ENCODE results near the gene LRP5. TPM values are rescaled to one million over a fixed set of nuclear protein-coding genes. Genes with fewer than 3 reads are reported as not detected.

Gene LRP5
- total RNA-seq, 1 experiment from 2014 or later, result 55.2 TPM

DNA sequence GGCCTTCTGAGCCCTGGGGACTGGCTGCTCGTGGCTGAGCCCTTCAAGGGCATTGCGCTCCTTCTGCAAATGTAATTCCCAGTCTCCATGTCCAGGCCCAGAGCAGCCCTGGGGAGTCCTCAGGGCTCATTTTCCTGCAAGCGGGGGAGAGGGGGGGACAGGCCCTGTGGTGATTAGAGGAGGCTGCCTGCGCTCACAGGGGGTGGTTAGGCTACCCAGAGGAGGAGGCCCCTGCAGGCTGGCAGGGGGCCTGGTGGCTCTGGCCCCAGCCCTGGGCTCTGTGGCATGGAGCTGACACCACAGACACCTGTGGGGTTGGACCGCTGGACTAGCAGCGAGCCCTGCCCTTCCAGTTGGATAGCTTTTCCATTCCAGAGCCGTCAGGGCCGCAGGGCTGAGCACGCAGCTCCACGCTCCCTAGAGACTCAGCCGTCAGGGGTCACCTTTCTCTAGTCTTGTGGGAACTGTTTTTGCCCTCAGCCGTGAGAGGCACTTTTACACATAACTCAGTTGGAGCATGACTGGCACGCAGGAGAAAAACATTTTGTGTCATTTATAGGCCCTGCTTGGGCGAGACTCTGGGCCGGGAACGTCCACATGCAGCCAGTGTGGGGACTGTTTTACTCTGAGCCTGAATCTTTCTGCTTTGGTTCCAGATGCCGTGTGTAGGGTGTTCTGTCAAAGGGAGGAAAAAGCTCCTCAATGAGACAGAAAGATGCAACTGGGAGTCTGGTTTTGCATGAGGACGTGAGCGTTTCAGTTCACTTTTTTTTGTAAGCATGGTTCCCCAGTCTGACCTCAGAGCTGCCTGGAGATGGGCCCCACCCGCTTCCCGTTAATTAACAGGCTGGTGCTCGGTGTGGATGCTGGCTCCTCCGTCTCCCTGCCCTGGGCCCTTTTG lies 58.1 kb downstream of the LRP5 start:
- POLR2A ChIA-PET, result no interaction called here
- Histone ChIP-seq H3K4me2 (ENCODE audit: low read length) (no peak overlapping the region), H3K27ac (ENCODE audit: low read depth, low read length) (no peak overlapping the region), H3K9me2 (ENCODE audit: insufficient read depth) (no peaks in the 10 kb centered on the region), H3K79me2 (ENCODE audit: insufficient read depth, low read length) (no peaks in the 10 kb centered on the region), H2AFZ (ENCODE audit: low read depth, low read length, poor library complexity, severe bottlenecking) (no peak overlapping the region), H3K4me1 (ENCODE audit: control insufficient read depth in 1 of 2, insufficient read depth in 2 of 2, low read length in 2 of 2) (no peaks in the 10 kb centered on the region), H3K27me3 (ENCODE audit: insufficient read depth, low read length) (no peaks in the 10 kb centered on the region), H3K9ac (ENCODE audit: low read length) (no peak overlapping the region), H3K36me3 (ENCODE audit: control insufficient read depth in 1 of 2, insufficient read depth in 2 of 2, low read length in 2 of 2) (peaks cover 3 to 10% of the 10 kb centered on the region in 2 experiments; a peak in 3 of 4 replicates), H3K4me3 (replicated peaks in 1 of 2; ENCODE audit: low read depth in 1 of 2, low read length in 2 of 2) (no peak overlapping the region), H4K20me1 (ENCODE audit: insufficient read depth) (no peaks in the 10 kb centered on the region), H3K9me3 (ENCODE audit: control insufficient read depth in 1 of 2, insufficient read depth in 1 of 2, low read depth in 1 of 2, low read length in 2 of 2) (no peaks in the 10 kb centered on the region)
- DNase-seq (ENCODE audit: low read depth, low spot score) (no peak), ATAC-seq (no peak)
- RAD21 ChIA-PET (ENCODE audit: low non-redundant PET in 1 of 2, low total read pairs in 2 of 2, uncharacterized antibody in 2 of 2, unreplicated experiment in 2 of 2), result no interaction called here
- TF ChIP-seq JUND (IDR thresholded peaks at IDR 0.05) (no peak), TCF7L2 (IDR thresholded peaks at IDR 0.05; ENCODE audit: borderline replicate concordance, extremely low read depth, insufficient read depth, insufficient read length) (no peak), POLR2A (IDR thresholded peaks at IDR 0.05; ENCODE audit: borderline replicate concordance, extremely low read depth, insufficient read depth, insufficient read length) (no peak), EZH2 (IDR thresholded peaks at IDR 0.05) (no peak), SP1 (IDR thresholded peaks at IDR 0.05; ENCODE audit: low read depth) (no peak), ELF1 (IDR thresholded peaks at IDR 0.05; ENCODE audit: borderline replicate concordance, low read depth) (no peak), RAD21 (IDR thresholded peaks at IDR 0.05; ENCODE audit: low read depth) (no peak), SIN3A (IDR thresholded peaks at IDR 0.05; ENCODE audit: low read depth) (no peak), EGR1 (IDR thresholded peaks at IDR 0.05; ENCODE audit: low read depth) (no peak), CEBPB (IDR thresholded peaks at IDR 0.05; ENCODE audit: low read depth) (no peak), POLR2AphosphoS5 (IDR thresholded peaks at IDR 0.05; ENCODE audit: low read depth, low read length) (no peak)
- TF ChIP-seq, protein P1, sequence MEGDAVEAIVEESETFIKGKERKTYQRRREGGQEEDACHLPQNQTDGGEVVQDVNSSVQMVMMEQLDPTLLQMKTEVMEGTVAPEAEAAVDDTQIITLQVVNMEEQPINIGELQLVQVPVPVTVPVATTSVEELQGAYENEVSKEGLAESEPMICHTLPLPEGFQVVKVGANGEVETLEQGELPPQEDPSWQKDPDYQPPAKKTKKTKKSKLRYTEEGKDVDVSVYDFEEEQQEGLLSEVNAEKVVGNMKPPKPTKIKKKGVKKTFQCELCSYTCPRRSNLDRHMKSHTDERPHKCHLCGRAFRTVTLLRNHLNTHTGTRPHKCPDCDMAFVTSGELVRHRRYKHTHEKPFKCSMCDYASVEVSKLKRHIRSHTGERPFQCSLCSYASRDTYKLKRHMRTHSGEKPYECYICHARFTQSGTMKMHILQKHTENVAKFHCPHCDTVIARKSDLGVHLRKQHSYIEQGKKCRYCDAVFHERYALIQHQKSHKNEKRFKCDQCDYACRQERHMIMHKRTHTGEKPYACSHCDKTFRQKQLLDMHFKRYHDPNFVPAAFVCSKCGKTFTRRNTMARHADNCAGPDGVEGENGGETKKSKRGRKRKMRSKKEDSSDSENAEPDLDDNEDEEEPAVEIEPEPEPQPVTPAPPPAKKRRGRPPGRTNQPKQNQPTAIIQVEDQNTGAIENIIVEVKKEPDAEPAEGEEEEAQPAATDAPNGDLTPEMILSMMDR (IDR thresholded peaks at IDR 0.05 in 2 of 3, conservative IDR thresholded peaks at IDR 0.05 in 1 of 3; ENCODE audit: borderline replicate concordance in 1 of 3, insufficient read depth in 1 of 3, low read depth in 2 of 3, low read length in 2 of 3), result no peak
- TF ChIP-seq, protein P2, sequence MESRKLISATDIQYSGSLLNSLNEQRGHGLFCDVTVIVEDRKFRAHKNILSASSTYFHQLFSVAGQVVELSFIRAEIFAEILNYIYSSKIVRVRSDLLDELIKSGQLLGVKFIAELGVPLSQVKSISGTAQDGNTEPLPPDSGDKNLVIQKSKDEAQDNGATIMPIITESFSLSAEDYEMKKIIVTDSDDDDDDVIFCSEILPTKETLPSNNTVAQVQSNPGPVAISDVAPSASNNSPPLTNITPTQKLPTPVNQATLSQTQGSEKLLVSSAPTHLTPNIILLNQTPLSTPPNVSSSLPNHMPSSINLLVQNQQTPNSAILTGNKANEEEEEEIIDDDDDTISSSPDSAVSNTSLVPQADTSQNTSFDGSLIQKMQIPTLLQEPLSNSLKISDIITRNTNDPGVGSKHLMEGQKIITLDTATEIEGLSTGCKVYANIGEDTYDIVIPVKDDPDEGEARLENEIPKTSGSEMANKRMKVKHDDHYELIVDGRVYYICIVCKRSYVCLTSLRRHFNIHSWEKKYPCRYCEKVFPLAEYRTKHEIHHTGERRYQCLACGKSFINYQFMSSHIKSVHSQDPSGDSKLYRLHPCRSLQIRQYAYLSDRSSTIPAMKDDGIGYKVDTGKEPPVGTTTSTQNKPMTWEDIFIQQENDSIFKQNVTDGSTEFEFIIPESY (IDR thresholded peaks at IDR 0.05; ENCODE audit: extremely low read depth, insufficient replicate concordance, low read length), result no peak
- TF ChIP-seq, protein P3, sequence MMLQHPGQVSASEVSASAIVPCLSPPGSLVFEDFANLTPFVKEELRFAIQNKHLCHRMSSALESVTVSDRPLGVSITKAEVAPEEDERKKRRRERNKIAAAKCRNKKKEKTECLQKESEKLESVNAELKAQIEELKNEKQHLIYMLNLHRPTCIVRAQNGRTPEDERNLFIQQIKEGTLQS (IDR thresholded peaks at IDR 0.05), result no peak
- TF ChIP-seq, protein P4, sequence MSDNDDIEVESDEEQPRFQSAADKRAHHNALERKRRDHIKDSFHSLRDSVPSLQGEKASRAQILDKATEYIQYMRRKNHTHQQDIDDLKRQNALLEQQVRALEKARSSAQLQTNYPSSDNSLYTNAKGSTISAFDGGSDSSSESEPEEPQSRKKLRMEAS (IDR thresholded peaks at IDR 0.05), result no peak
- CTCF ChIA-PET, result no interaction called here
- intact Hi-C loops (cut with micrococcal nuclease), result no loop called here
- no TSS peak for BruUV-seq (replicated peaks)

Data from HCT116 (cell line).